NCI-H345 treated with DMSO at 0.1 percent for 48 hours (cell line): ENCODE measurements around the gene NR2C2.

Experiments
- DNase-seq: peaks from one replicate; lab custom pipeline; 2025; ENCODE audit not compliant: unreplicated experiment; lab: John Stamatoyannopoulos, UW

Gene NR2C2

DNA sequence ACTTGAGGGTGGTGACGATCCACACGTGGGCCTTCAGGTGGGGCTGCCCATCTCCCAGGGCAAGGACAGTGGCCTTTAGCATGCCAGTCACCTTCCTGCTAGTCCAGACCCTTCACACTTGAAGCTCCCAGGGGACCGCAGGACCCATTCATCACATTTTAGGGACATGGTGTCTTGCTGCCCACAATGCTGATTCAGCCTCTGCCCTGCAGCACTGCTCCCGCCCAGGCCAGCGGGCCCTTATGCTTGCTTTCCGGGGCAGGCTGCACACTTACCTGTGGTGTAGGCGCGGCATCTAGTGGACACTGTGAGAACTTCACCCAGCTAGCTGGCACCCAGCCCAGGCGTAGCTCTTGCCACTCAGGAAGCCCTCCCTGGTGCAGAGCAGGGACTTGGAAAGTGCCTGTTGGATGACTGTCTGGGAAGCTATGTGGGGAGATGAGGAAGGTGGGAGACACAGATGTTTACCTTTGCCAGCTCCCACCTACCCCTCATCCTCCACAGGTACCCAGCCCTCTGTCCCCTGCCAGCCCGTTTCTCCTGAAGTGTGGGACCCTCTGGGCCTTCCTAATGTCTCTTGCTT is 26.3 kb upstream of the NR2C2 start:
- DNase-seq = peak; percentile 50

- no peak for DNase-seq
Measured at GRCh38 chr3:14921811-14922705, 25.3 kb upstream of the NR2C2 start.

- DNase-seq = no peak
Measured at GRCh38 chr3:14922863-14923262, 24.5 kb upstream of the NR2C2 start.

GRCh38 chr3:14923476-14923875 is 23.9 kb upstream of the NR2C2 start:
- DNase-seq = no peak

GRCh38 chr3:14925729-14926591 is 21.4 kb upstream of the NR2C2 start:
- peak; percentile 23 for DNase-seq

GRCh38 chr3:14926592-14926991 is 20.8 kb upstream of the NR2C2 start:
- DNase-seq = no peak

DNA sequence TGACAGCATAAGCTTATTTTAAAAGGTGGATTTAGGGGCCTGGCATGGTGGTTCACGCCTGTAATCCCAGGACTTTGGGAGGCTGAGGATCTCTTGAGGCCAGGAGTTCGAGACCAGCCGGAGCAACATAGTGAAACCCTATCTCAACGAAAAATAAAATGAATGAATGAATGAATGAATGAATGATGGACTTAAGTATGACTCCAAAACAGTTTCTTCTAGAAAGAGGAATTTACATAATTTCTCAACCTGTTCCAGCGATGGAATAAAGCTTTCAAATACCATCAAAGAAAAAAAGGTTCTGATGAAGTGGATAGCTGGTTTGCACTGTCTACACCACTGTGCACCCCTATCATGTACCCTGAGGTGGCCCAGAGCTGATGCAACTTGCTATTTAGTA is 20.1 kb upstream of the NR2C2 start:
- DNase-seq = no peak

- DNase-seq = no peak
Measured at GRCh38 chr3:14929310-14930074, 17.9 kb upstream of the NR2C2 start.

DNA sequence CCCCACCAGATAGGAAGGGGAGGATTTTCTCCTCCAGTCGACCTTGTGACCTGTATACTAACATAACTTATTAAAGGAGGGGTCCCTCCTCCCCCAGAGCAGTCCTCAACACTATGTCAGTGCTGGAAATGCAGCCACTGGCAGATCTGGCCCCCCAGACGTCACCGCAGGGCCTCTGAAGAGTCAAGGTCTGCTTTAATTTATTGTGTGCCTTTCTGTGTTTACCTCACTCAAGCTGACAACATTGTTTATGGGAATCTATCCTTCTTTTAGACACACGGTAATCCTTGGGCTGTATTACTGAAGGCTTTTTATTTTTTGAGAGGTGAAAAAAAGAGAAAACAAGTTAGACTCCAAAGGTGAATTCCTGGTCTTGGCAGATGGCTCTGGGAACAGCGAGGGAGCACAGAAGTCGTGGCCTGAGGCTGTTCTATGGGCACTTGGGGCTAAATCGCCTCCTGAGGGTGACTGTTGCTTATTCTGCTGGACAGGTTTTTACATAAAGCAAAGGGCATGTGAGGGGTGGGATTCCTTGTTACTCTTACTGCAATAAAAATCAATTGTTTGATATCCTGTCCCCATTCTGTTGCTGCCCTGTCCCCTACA is 13.5 kb upstream of the NR2C2 start:
- DNase-seq = no peak

DNA sequence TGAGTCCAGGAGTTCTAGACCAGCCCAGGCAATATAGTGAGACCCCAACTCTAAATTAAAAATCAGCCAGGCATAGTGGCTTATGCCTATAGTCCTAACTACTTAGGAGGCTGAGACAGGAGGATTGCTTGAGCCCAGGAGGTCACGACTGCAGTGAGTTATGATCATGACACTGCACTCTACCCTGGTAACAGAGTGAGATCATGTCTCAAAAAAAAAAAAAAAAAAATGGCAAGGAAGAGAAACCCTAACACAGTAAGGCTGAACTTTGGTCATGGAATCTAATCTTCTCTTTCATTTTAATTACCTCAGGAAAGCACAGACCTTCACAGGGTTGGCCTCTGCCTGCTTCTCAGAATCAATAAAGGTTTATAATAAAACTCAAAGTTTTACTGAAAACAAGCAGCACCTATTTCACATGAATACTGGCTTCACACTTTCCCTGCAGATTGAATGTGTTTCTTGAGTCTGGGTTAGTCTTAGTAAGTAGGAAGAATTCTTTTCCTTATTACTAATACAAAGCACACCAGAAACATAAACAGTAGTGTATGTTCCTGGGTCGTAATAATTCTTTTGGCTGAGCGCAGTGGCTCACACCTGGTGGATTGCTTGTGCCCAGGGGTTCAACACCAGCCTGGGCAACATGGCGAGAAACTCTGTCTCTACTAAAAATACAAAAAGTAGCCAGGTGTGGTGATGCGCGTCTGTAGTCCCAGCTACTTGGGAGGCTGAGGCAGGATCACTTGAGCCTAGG is 11.6 kb upstream of the NR2C2 start:
- DNase-seq = no peak

GRCh38 chr3:14938954-14939353 is 8.4 kb upstream of the NR2C2 start:
- DNase-seq = no peak

DNA sequence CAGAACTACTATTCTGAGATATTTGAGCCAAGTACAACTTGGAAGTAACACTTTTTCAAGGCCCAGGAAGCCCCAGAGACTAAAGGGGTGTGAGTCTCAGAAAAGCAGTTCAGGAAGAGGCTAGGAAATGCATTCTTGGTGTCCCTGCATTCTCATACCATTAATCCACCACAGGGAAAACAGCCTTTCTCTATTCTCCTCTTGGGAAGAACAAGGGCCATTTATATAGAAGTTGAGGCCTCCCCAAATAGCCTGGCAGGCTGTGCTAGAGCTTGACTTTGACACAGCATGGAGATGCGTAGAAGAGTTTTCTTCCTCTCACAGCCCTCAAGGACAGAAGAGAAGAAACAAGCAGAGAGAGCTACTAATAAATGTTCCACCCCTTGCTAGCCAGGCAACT is 5.5 kb upstream of the NR2C2 start:
- DNase-seq = no peak

- no peak for DNase-seq
Measured at GRCh38 chr3:14943042-14943441, 4.3 kb upstream of the NR2C2 start.

DNA sequence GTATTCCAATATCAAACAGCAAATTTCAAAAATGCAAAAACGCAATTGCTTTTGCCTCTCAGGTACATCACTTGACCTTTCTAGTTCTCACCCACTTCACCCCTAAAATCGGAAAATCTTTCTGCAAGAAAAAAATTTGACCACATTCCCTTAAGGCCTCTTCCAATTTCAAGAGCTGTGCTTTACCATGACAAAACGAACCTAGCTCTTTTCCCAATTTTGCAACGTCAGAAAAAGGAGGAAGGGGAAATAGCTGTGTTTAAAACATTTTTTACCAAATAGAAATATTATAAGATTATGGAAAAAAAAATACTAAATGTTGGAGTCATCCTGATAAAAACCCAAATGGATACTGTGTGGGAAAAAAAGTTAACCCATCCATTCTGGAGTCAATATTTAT is 1.1 kb upstream of the NR2C2 start:
- DNase-seq = no peak

DNA sequence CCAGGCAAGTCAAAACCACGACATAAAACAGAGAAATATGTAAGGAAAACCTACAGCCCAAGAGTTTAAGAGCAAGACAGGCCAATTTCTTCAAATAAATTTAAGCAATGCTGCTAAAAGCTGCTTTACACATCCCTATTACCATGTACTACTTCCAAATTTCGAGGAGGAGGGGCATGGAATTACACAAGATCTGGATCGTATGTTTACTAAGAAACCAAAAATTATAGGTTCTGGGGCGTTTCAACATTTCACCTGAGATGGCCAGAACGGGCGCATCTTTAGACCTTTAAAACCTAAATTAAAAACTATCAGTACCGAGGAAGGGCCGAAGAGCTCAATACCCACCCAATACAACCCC is 664 bp upstream of the NR2C2 start:
- no peak for DNase-seq

GRCh38 chr3:14947886-14948608 is 664 bp downstream of the NR2C2 start:
- DNase-seq = peak; percentile 74

- DNase-seq = no peak
Measured at GRCh38 chr3:14948609-14949038, 1.2 kb downstream of the NR2C2 start.

DNA sequence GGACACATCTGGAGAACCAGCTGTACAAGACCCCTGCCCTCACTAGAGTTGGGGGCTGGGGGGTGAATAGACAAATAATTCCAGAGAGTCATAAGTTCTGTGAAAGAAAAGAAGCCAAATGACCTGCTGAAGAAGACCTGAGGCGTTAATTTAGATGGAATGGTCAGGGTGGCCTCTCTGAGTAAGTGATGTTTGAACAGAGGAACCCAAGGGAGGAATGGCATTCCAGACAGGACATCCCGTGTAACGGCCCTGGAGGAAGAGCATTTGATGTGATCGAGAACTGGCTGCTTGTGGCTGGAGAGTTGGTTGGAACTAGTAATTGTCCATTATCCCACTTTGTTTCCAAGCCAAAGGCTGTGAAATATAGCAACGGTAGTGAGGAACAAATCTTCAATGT is 1.7 kb downstream of the NR2C2 start:
- DNase-seq = no peak

GRCh38 chr3:14950274-14950673 is 2.9 kb downstream of the NR2C2 start:
- no peak for DNase-seq
